Keratinocyte (primary cell): ENCODE data around the gene GFOD1.

Source experiments
- CTCF ChIP-seq, 3 experiments: IDR thresholded peaks in 1 of 3; conservative IDR thresholded peaks in 1 of 3; optimal IDR thresholded peaks in 1 of 3; 2 replicates in 2 of 3; 3 replicates in 1 of 3; pipeline versions ENCODE3 to v1.5.1; 2011; ENCODE audit warnings: low read length in 3 of 3, mild to moderate bottlenecking in 3 of 3, moderate library complexity in 2 of 3, control low read depth in 1 of 3, inconsistent platforms in 1 of 3; ENCODE audit not compliant: insufficient read depth in 2 of 3; ENCODE audit errors: extremely low read depth in 1 of 3
- EZH2 ChIP-seq: IDR thresholded peaks from one replicate; pipeline ENCODE4 v1.6.1; 2012; ENCODE audit warnings: inconsistent platforms, mild to moderate bottlenecking, low read length, moderate library complexity

- TF ChIP-seq CTCF (optimal IDR thresholded peaks at IDR 0.05 in 1 of 3, IDR thresholded peaks at IDR 0.05 in 1 of 3, conservative IDR thresholded peaks at IDR 0.05 in 1 of 3; ENCODE audit: extremely low read depth in 1 of 3, insufficient read depth in 2 of 3, low read length in 3 of 3): no peak
- no peak for TF ChIP-seq EZH2
These were observed 14.2 kb downstream of the GFOD1 start for GRCh38 chr6:13472976-13473767.
